Measurements from ENCODE around the gene LLPH. TPM values are rescaled to one million over a fixed set of nuclear protein-coding genes. Genes with fewer than 3 reads are reported as not detected.
A peak's percentile ranks its signal among the peaks of the same experiment; 100 is the strongest.
"Not testable (repeated sequence)": the region's sequence is repeated elsewhere in the genome, so short reads cannot be mapped to it uniquely, and the experiment has no call there.

Gene LLPH
- total RNA-seq = 2.2 and 2.4 TPM in 2 replicates

- peak; percentile 63 to 91 for DNase-seq (ENCODE audit: low read depth in 2 of 2)
These were observed at the start of gene LLPH for GRCh38 chr12:66130267-66131066. Gene LLPH, minus strand, starts transcription at chr12:66130750. Its CDS starts 1,644 bp downstream, at chr12:66129106.

GRCh38 chr12:66176105-66176900 lies 45.8 kb upstream of the LLPH start:
- peak in 1 of 2 donors; percentile 72 for DNase-seq (ENCODE audit: low read depth in 2 of 2)

GRCh38 chr12:66174391-66175325 lies 44.1 kb upstream of the LLPH start:
- not testable (repeated sequence) for DNase-seq (ENCODE audit: low read depth in 2 of 2)

- no peak for DNase-seq (ENCODE audit: low read depth in 2 of 2)
These were observed 40.1 kb upstream of the LLPH start for GRCh38 chr12:66170606-66171005.

- peak; percentile 92 to 95 for DNase-seq (ENCODE audit: low read depth in 2 of 2)
These were observed 38.9 kb upstream of the LLPH start, which contains the start of gene TMBIM4 for GRCh38 chr12:66169221-66170170. Gene TMBIM4, minus strand, starts transcription at chr12:66169996. Its CDS starts 45 bp downstream, at chr12:66169951.

- DNase-seq (ENCODE audit: low read depth in 2 of 2) = no peak
These were observed 37.9 kb upstream of the LLPH start for GRCh38 chr12:66168410-66168809.

- DNase-seq (ENCODE audit: low read depth in 2 of 2) = no peak
These were observed 36.0 kb upstream of the LLPH start for GRCh38 chr12:66166561-66166960.

GRCh38 chr12:66165141-66165540 lies 34.6 kb upstream of the LLPH start:
- DNase-seq (ENCODE audit: low read depth in 2 of 2) = no peak

- no peak for DNase-seq (ENCODE audit: low read depth in 2 of 2)
These were observed 33.8 kb upstream of the LLPH start for GRCh38 chr12:66164349-66164821.

GRCh38 chr12:66163289-66163688 lies 32.7 kb upstream of the LLPH start:
- DNase-seq (ENCODE audit: low read depth in 2 of 2) = no peak

- no peak for DNase-seq (ENCODE audit: low read depth in 2 of 2)
These were observed 32.2 kb upstream of the LLPH start for GRCh38 chr12:66162701-66163100.

GRCh38 chr12:66160704-66161103 lies 30.2 kb upstream of the LLPH start:
- no peak for DNase-seq (ENCODE audit: low read depth in 2 of 2)

GRCh38 chr12:66159123-66159522 lies 28.6 kb upstream of the LLPH start:
- DNase-seq (ENCODE audit: low read depth in 2 of 2) = no peak

- no peak for DNase-seq (ENCODE audit: low read depth in 2 of 2)
These were observed 26.1 kb upstream of the LLPH start for GRCh38 chr12:66156654-66157053.

GRCh38 chr12:66154776-66155175 lies 24.2 kb upstream of the LLPH start:
- DNase-seq (ENCODE audit: low read depth in 2 of 2) = peak in 1 of 2 donors; percentile 36

- peak in 1 of 2 donors; percentile 54 for DNase-seq (ENCODE audit: low read depth in 2 of 2)
These were observed 22.2 kb upstream of the LLPH start for GRCh38 chr12:66152732-66153131.

- peak in 1 of 2 donors; percentile 51 for DNase-seq (ENCODE audit: low read depth in 2 of 2)
These were observed 19.3 kb upstream of the LLPH start for GRCh38 chr12:66149702-66150398.

GRCh38 chr12:66144791-66145754 lies 14.5 kb upstream of the LLPH start:
- DNase-seq (ENCODE audit: low read depth in 2 of 2) = peak; percentile 89 to 92
